ENCODE measurements around the gene OTX2.

OTX2 gene

GRCh38 chr14:56811593-56812363 lies 1.5 kb upstream of the OTX2 start:
- no peak for DNase-seq

DNA sequence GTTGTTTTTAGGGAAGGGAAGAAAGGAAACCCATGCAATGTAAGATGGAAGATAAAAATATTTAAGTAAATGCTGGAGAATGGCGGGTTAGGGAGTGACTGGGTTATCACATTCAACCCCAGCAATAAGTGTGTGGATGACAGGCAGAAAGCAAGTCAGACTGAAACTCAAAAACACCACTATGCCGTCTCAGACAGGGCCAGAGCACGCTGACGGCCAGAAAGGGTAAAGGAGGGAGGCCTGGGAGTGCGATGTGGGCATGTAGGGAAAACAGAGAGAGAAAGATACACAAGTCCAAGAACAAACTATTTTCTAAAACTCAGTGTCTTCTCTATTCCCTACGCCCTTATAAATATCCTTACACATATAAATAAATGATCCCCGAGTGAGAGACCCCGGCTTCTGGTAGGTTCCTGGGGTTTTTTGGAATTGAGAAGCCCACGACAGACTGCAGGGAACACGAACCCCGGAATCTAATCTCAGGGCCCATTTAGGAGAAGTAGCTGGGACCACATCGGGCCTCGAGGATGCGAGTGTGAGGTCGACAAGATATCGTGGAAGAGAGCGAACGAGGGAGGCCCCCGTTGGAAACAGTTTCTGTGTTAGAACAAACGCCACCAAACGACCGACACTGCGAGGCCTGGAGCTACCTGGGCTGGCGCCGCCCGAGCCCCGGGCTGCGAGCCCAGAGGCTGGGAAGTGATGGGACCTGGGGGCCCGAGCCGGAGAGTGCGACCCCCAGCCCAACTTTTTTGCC lies 735 bp upstream of the OTX2 start:
- DNase-seq, result no peak

- DNase-seq, result no peak
Measured at GRCh38 chr14:56809270-56810146, 771 bp downstream of the OTX2 start.

GRCh38 chr14:56808383-56809269 lies 1.7 kb downstream of the OTX2 start:
- no peak for DNase-seq

DNA sequence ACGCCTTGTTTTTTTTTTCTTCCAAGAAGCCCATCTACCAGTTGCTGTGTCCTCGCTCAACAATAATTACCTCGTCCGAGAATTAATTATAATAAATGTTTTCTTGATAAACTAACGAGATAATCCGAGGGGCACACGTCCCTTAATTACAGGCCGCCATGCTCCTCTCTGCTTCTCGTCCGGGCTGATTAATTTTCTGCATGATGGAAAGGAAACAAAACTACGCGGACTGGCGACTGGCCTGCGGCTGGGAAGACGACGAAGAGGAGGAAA lies 2.2 kb downstream of the OTX2 start:
- DNase-seq, result no peak

GRCh38 chr14:56807386-56808109 lies 2.7 kb downstream of the OTX2 start:
- DNase-seq, result no peak

DNA sequence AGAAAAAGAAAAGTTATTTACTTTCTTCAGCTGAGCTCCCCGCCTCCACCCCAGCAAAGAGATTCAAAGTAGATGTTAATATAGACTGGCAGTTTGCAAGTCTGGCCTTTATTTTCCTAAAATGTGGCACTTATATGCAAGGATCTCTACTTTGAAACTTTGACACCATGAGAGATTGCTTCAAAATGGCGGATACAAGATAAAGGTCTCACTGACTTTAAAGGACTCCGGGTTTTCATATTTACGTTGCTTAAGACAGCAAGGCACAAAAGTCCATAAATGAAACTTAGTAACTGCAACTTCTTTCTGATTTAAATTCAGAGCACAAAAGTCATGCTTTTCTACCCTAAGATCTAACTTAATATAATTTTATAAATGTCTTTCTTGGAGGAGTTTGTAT lies 3.5 kb downstream of the OTX2 start:
- DNase-seq, result no peak

- no peak for DNase-seq
Measured at GRCh38 chr14:56805992-56806727, 4.1 kb downstream of the OTX2 start.

DNA sequence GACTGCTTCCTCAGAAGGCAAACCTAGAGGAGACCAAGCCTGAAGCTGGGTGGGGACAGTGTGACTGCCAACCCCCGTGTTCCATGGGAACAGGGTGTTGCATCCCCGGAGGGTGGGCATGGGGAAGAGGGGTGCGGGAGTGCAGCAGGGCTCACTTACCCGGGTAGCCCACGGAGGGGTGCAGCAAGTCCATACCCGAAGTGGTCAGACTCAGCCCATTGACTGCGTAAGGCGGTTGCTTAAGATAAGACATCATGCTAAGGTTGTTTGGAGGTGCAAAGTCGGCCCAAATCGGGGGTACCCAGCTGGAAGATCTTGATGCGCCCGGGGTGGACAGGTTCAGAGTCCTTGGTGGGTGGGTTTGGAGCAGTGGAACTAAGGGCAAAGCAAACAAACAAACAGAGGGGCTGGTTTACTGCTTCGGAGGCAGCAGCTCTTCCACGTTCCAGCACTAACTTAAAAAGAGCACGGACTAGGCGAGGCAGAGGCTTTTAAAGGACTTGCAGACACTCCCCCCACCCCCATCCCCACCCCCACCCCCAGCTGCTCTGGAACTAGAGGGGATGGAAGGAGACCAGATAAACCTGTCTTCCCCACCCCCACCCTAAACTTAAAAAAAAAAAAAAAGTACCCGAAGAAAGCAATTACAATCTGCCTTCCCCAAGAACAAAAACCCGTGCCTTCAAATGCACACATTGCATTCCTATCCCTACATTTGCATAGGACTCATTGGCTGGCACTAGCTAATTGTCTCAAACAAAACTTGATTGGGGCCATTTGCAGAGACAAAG lies 4.9 kb downstream of the OTX2 start:
- no peak for DNase-seq

DNA sequence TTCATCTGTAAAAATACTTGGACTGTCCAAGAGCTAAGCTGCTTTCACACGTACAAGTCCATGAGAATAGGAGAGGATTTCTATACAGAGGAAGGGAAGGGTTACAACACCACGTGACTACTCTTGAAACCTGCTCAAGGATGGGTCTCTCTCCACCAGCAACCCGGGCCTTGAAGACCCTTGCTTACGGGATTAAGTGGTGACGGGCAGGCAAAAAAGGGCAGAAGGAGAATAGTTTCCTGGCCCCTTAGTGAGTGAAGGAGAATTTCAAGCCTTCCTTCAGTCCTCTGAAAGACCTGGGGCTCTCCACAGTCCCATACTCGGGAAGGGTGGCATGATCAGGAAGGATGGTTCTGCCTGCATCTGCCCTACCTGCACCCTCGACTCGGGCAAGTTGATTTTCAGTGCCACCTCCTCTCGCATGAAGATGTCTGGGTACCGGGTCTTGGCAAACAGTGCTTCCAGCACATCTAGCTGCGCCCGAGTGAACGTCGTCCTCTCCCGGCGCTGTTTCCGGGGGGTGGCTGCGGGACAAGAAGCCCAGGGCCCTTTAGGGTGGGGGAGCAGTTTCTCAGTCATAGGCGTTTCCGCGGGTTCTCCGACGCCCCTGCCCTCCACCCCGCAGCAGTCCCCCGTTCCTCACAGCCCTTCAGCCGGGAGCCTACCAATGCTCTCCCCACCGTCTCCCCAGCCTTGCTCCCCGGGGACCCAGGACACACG lies 6.3 kb downstream of the OTX2 start:
- no peak for DNase-seq

DNA sequence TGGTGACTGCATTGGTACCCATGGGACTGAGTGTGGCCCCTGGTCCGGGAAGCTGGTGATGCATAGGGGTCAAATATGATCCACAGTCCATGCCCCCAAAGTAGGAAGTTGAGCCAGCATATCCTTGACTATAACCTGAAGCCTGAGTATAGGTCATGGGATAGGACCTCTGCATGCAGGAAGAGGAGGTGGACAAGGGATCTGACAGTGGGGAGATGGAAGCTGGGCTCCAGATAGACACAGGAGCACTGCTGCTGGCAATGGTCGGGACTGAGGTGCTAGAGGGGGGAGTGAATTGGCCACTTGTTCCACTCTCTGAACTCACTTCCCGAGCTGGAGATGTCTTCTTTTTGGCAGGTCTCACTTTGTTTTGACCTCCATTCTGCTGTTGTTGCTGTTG lies 8.4 kb downstream of the OTX2 start:
- no peak for DNase-seq

DNA sequence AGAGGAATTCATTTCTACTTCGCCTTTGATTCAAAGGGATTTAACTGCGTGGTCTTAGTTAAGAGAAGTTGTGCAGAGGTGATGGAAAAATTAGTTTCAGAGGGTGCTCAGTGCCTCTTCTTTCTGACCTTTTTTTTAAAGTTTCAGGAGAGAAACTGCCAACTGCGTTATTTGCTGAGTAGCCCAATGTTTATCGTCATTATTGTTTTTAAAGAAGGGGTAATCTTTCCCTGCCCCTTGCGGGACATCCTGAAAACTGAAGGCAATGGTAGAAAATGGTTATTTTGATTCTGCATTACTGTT lies 11.0 kb downstream of the OTX2 start:
- DNase-seq, result no peak

- DNase-seq, result no peak
Measured at GRCh38 chr14:56798447-56799342, 11.6 kb downstream of the OTX2 start.

DNA sequence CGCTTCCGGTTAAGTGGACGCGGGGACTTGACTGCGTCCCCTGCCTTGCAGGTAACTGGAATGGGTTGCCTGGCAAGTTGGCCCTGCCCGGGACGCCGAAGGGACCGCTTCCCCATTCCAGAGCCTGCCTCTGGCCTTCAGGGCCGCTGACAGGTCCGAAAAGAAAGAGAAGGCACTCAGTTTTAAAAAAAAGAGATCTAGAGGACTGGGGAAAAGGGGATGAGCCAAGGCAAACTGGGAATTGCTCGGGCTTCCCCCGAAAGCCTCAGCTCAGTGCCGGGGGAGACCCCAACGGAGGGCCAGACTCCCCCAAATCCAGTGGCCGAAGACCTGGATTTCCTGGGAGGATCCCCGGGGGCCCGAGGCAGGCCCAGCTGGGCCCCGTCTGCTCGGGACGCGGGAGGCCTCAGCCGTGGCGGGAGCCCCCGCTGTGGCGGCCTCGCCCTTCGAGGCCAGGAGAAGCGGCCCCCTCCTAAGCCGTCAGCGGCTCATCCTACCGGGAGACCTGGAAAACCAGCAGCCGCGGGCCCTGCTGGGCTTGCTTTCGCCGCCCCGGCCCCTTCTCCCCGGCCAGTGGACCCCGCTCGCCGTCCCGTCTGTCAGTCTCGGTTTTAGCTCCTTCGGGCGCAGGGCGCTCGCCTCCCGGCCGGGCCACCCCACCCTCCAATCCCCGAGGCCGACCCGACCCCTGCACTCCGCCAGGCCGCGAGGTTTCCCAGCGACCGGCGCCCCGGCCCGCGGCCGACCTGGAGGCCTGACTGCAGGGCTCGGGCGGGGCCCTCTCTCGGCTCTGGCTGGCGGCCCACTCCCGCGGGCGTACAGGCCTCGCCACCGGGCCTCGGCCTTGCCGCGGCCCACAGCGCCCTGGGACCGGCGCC lies 12.5 kb downstream of the OTX2 start:
- no peak for DNase-seq

DNA sequence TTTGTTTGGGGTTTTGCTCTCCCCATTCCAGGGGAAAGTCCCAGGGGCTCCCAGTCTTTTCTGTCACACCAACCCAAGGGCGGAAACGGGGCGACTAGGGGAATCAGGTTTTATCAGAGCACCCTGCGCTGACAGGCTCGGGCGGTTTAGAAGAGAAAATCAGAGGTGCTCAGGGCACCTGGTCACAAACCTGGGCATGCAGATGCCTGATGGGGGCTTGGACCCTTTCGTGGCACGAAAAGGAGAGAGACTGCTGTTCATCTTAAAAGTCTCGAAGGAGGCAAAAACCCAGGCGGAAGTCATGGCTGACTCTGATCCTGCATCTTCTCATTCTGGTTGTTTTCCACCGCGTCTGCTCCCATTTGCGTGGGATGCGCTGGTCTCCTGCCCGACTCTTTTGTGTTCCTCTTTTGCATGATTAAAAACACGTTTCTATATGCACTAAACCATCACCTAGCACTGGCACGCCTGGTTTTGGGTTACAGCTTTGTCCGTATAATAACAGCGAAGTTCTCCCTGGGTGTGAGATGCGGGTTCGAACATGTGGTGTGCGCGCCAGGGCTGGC lies 13.2 kb downstream of the OTX2 start:
- no peak for DNase-seq

DNA sequence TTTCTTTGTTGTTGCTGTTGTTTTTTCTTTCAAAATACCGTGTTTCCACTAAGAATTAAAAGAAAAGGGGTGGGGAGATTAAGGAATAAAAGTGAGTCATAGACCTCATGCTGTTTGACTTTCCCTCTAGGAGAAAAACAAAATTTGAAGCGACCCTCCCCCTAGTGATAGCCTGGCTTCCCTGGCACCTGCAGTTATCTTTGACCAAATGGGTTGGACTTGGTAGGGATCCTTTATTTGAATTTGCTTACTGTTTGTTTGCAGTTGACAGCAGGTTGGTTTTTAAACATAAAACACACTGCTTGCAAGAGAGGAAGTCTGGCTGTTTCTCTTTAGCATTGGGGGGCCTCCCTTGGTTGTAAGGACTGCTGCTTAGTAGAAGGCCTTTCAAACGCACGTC lies 14.0 kb downstream of the OTX2 start:
- no peak for DNase-seq

DNA sequence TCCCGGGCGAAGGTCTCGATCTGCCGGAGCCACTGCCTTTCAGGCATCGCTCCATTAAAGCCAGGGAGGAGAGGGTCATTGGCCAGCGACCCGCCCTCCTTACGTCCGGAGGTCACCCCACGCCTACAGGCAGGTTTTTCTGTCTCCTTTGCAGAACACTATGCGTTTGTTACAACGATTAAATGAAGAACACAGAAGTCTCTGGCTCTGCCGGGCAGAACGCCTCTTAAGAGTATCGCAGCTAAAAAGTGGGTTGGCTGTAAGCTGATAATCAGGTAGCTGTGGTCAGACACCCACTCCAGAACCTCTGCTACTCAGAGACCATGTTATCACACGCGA lies 15.0 kb downstream of the OTX2 start:
- DNase-seq, result no peak
